ENCODE results near the gene EPN2.
A peak's percentile ranks its signal among the peaks of the same experiment; 100 is the strongest.

The EPN2 gene

GRCh38 chr17:19244781-19245180, 7.6 kb downstream of the EPN2 start:
- TF ChIP-seq, protein P1, sequence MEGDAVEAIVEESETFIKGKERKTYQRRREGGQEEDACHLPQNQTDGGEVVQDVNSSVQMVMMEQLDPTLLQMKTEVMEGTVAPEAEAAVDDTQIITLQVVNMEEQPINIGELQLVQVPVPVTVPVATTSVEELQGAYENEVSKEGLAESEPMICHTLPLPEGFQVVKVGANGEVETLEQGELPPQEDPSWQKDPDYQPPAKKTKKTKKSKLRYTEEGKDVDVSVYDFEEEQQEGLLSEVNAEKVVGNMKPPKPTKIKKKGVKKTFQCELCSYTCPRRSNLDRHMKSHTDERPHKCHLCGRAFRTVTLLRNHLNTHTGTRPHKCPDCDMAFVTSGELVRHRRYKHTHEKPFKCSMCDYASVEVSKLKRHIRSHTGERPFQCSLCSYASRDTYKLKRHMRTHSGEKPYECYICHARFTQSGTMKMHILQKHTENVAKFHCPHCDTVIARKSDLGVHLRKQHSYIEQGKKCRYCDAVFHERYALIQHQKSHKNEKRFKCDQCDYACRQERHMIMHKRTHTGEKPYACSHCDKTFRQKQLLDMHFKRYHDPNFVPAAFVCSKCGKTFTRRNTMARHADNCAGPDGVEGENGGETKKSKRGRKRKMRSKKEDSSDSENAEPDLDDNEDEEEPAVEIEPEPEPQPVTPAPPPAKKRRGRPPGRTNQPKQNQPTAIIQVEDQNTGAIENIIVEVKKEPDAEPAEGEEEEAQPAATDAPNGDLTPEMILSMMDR (IDR thresholded peaks at IDR 0.05; ENCODE audit: low read depth, low read length, missing control alignments), result no peak
- DNase-seq (ENCODE audit: extremely low read depth, low read depth), result no peak
- no peak overlapping the region for H3K4me3 ChIP-seq (replicated peaks; ENCODE audit: low read depth, low read length)

GRCh38 chr17:19247473-19247872, 10.3 kb downstream of the EPN2 start:
- no peak overlapping the region for H3K4me3 ChIP-seq (replicated peaks; ENCODE audit: low read depth, low read length)
- no peak for DNase-seq (ENCODE audit: extremely low read depth, low read depth)
- TF ChIP-seq, protein P1 (IDR thresholded peaks at IDR 0.05; ENCODE audit: low read depth, low read length, missing control alignments), result no peak

GRCh38 chr17:19248151-19248927, 11.2 kb downstream of the EPN2 start:
- no peak overlapping the region for H3K4me3 ChIP-seq (replicated peaks; ENCODE audit: low read depth, low read length)
- no peak for DNase-seq (ENCODE audit: extremely low read depth, low read depth)
- TF ChIP-seq, protein P1 (IDR thresholded peaks at IDR 0.05; ENCODE audit: low read depth, low read length, missing control alignments), result no peak

- DNase-seq (ENCODE audit: extremely low read depth, low read depth), result peak; percentile 33
- H3K4me3 ChIP-seq (replicated peaks; ENCODE audit: low read depth, low read length), result no peak overlapping the region
- TF ChIP-seq, protein P1 (IDR thresholded peaks at IDR 0.05; ENCODE audit: low read depth, low read length, missing control alignments), result no peak
Observed at GRCh38 chr17:19248928-19249574, 11.9 kb downstream of the EPN2 start.

GRCh38 chr17:19249681-19250080, 12.5 kb downstream of the EPN2 start:
- no peak for DNase-seq (ENCODE audit: extremely low read depth, low read depth)
- TF ChIP-seq, protein P1 (IDR thresholded peaks at IDR 0.05; ENCODE audit: low read depth, low read length, missing control alignments), result no peak
- no peak overlapping the region for H3K4me3 ChIP-seq (replicated peaks; ENCODE audit: low read depth, low read length)

GRCh38 chr17:19250421-19251173, 13.4 kb downstream of the EPN2 start:
- TF ChIP-seq, protein P1 (IDR thresholded peaks at IDR 0.05; ENCODE audit: low read depth, low read length, missing control alignments), result no peak
- no peak overlapping the region for H3K4me3 ChIP-seq (replicated peaks; ENCODE audit: low read depth, low read length)
- DNase-seq (ENCODE audit: extremely low read depth, low read depth), result no peak

Measured in HFF-Myc (cell line).